Right lobe of liver (tissue), 4 donors: Measurements from ENCODE around the gene PPP2R5C.

Experiments
- POLR2A ChIP-seq: fragments of 450-650 bp; IDR thresholded peaks from one replicate; pipeline ENCODE4 v1.6.1; 2017; ENCODE audit warnings: antibody characterized with exemption, mild to moderate bottlenecking
- TF ChIP-seq, protein P1 (sequence below), 4 donors: fragments of 200-600 bp in 3 of 4; fragments of 450-650 bp in 1 of 4; IDR thresholded peaks; one replicate each; pipeline versions ENCODE4 v1.5.1 to v1.8.0; 2016 to 2022; ENCODE audit warnings: antibody characterized with exemption in 4 of 4, mild to moderate bottlenecking in 2 of 4
- donor health status: DM: no; HTN: no; CAD: no.
- donor health status: DM: no; HTN: no; CAD: no.
- donor health status: DM: no; HTN: yes; CAD: no.

DNA sequence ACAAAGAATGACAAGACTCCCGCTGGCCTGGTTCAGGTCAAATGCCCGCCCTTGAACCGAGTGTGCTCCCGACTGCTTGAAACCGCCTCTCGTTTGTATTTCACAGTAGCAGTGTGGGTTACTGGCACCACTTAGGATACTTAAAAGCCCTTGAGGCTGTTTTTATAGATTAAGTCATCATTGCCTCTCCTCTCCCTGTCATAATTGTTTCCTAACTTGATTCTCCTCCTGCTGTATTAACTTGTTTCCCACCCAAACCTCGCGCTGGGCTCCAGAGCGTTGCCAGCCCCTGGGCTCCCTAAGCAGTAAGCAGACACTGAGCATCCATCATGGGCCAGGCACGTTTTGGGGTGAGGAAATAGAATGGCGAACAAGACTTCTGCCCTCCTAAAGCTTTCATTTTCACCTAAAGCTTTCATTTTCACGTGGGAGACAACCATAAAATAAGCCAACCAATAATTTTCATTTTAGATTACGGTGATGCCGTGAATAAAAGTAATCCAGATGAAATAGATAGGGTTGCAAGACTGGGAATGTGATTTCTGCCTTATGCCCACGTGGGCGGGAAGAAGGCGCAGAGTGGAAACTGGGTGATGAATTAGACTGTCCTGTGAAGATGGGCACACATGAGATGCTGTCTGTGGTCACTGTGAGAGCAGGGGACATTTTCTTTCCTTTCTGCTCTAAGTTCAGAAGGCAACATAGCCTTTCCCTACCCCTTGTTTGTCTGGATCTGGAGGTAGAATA is 97.5 kb downstream of the PPP2R5C start:
- TF ChIP-seq, protein P1, sequence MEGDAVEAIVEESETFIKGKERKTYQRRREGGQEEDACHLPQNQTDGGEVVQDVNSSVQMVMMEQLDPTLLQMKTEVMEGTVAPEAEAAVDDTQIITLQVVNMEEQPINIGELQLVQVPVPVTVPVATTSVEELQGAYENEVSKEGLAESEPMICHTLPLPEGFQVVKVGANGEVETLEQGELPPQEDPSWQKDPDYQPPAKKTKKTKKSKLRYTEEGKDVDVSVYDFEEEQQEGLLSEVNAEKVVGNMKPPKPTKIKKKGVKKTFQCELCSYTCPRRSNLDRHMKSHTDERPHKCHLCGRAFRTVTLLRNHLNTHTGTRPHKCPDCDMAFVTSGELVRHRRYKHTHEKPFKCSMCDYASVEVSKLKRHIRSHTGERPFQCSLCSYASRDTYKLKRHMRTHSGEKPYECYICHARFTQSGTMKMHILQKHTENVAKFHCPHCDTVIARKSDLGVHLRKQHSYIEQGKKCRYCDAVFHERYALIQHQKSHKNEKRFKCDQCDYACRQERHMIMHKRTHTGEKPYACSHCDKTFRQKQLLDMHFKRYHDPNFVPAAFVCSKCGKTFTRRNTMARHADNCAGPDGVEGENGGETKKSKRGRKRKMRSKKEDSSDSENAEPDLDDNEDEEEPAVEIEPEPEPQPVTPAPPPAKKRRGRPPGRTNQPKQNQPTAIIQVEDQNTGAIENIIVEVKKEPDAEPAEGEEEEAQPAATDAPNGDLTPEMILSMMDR (IDR thresholded peaks at IDR 0.05) = no peak
- TF ChIP-seq POLR2A = no peak
